Panc1 (cell line): ENCODE measurements around the gene TENM3. TPM values are rescaled to one million over a fixed set of nuclear protein-coding genes. Genes with fewer than 3 reads are reported as not detected.

ENCODE experiments used
- ATAC-seq: fragments of 200-7000 bp; cut with Tn5 transposase; 2 replicates; pipeline ENCODE4 v1.9.1; 2020; ENCODE audit warnings: mild to moderate bottlenecking, moderate library complexity
- BruUV-seq: library from RNA; stranded (reverse); fragments of 400-500 nt; replicated peaks from 2 replicates; lab custom pipeline; 2021; lab: Mats Ljungman, UMichigan
- CTCF ChIA-PET: fragments of 300-600 bp; sonication (Branson Sonifier 250); formaldehyde crosslinking; loops from one replicate; lab custom pipeline; 2022; ENCODE audit warnings: antibody characterized with exemption; lab: Charles Lee
- POLR2A ChIA-PET: fragments of 300-600 bp; sonication (Branson Sonifier 250); formaldehyde crosslinking; loops from one replicate; lab custom pipeline; 2022; ENCODE audit warnings: antibody characterized with exemption; lab: Charles Lee
- DNase-seq: peaks from one replicate; pipeline ENCODE4 v3.0.0-alpha.2; 2010; ENCODE audit warnings: low read depth, low spot score
- H3K27ac ChIP-seq: 2 replicates; pipeline ENCODE4 v1.5.1; 2011; ENCODE audit warnings: mild to moderate bottlenecking, low read length, inconsistent platforms
- H3K27me3 ChIP-seq: fragments of 200-500 bp; sonication (Bioruptor generic); 2 replicates; pipeline ENCODE4 v1.6.0; 2014; ENCODE audit warnings: low read length, inconsistent platforms; ENCODE audit not compliant: control insufficient read depth, insufficient read depth
- H3K36me3 ChIP-seq: fragments of 200-500 bp; sonication (Bioruptor generic); 2 replicates; pipeline ENCODE4 v1.5.1; 2014; ENCODE audit warnings: inconsistent platforms, mild to moderate bottlenecking, low read length, moderate library complexity; ENCODE audit not compliant: control insufficient read depth, insufficient read depth
- H3K4me1 ChIP-seq: 2 replicates; pipeline ENCODE4 v1.5.1; 2011; ENCODE audit warnings: inconsistent platforms, mild to moderate bottlenecking, low read length, moderate library complexity; ENCODE audit not compliant: control insufficient read depth, insufficient read depth
- H3K4me3 ChIP-seq, 2 experiments: 2 replicates each; pipeline ENCODE4 v1.5.1; 2011 to 2012; ENCODE audit warnings: low read depth in 2 of 2, low read length in 2 of 2, mild to moderate bottlenecking in 2 of 2, inconsistent platforms in 1 of 2, moderate library complexity in 1 of 2
- H3K9me3 ChIP-seq: fragments of 200-500 bp; sonication (Bioruptor generic); 2 replicates; pipeline ENCODE4 v1.5.1; 2014; ENCODE audit warnings: low read depth, mild to moderate bottlenecking, inconsistent platforms, low read length, moderate library complexity; ENCODE audit not compliant: control insufficient read depth, insufficient read depth
- CTCF ChIP-seq: fragments of 450-650 bp; IDR thresholded peaks from 2 replicates; pipeline ENCODE4 v1.5.1; 2017; ENCODE audit warnings: mild to moderate bottlenecking
- POLR2AphosphoS5 ChIP-seq: IDR thresholded peaks from 2 replicates; pipeline ENCODE4 v1.6.1; 2012; ENCODE audit warnings: mild to moderate bottlenecking, low read depth, low read length, moderate library complexity
- REST ChIP-seq, 2 experiments: IDR thresholded peaks; 2 replicates each; pipeline ENCODE4 v1.6.1; 2011 to 2012; ENCODE audit warnings: low read depth in 2 of 2, control low read depth in 1 of 2, low read length in 1 of 2, mild to moderate bottlenecking in 1 of 2, moderate library complexity in 1 of 2; ENCODE audit not compliant: insufficient read depth in 1 of 2
- SIN3A ChIP-seq: IDR thresholded peaks from 2 replicates; pipeline ENCODE4 v1.6.1; 2012; ENCODE audit warnings: low read depth, mild to moderate bottlenecking, low read length, moderate library complexity, borderline replicate concordance; ENCODE audit not compliant: insufficient read depth
- TCF7L2 ChIP-seq: IDR thresholded peaks from 2 replicates; pipeline ENCODE4 v1.6.1; 2011; ENCODE audit warnings: mild to moderate bottlenecking, low read depth, low read length, inconsistent platforms
- in situ Hi-C: cut with HindIII; loops from 2 replicates; pipeline ENCODE4 v1.10.0; 2016; ENCODE audit warnings: low sequenced_read_pairs, low pct_unique_long_range_greater_than_20kb
- intact Hi-C: fragments of 100-400 bp; cut with micrococcal nuclease; formaldehyde crosslinking; loops from one replicate; pipeline ENCODE4 v1.10.0; 2022; ENCODE audit not compliant: unreplicated experiment
- total RNA-seq: library from RNA; stranded (reverse); gene quantifications from one replicate; pipeline ENCODE4 v1.2.1, GENCODE V29; 2021; ENCODE audit not compliant: unreplicated experiment

The TENM3 gene
- total RNA-seq, 1 experiment from 2014 or later = 0.95 TPM

- H3K27ac ChIP-seq = no peak overlapping the region
- no peaks in the 10 kb centered on the region for H3K9me3 ChIP-seq
- no peak overlapping the region for H3K4me3 ChIP-seq
- POLR2A ChIA-PET = no interaction called here
- no peak for DNase-seq
- TF ChIP-seq SIN3A = no peak
- no peak for TF ChIP-seq TCF7L2
- TF ChIP-seq POLR2AphosphoS5 = no peak
- no peak for TF ChIP-seq CTCF
- no peak for TF ChIP-seq REST (IDR thresholded peaks at IDR 0.05; ENCODE audit: insufficient read depth in 1 of 2, low read depth in 2 of 2, low read length in 1 of 2)
- H3K4me1 ChIP-seq = no peaks in the 10 kb centered on the region
- no peaks in the 10 kb centered on the region for H3K36me3 ChIP-seq
- CTCF ChIA-PET = no interaction called here
- H3K27me3 ChIP-seq = no peaks in the 10 kb centered on the region
- in situ Hi-C loops = no loop called here
- no TSS peak for BruUV-seq
- intact Hi-C loops = no loop called here
- no peak for ATAC-seq
Measured at GRCh38 chr4:182704948-182705347, 461.7 kb downstream of the TENM3 start.

GRCh38 chr4:182705389-182705788 lies 462.2 kb downstream of the TENM3 start:
- in situ Hi-C loops (no loop called here), intact Hi-C loops (no loop called here)
- Histone ChIP-seq H3K9me3 (no peaks in the 10 kb centered on the region), H3K4me1 (no peaks in the 10 kb centered on the region), H3K36me3 (no peaks in the 10 kb centered on the region), H3K4me3 (no peak overlapping the region), H3K27ac (no peak overlapping the region), H3K27me3 (no peaks in the 10 kb centered on the region)
- ChIA-PET POLR2A (interaction anchor here (0.6 kb wide), 1 partner anchor 148 kb away, joined by 3 read pairs; no protein-coding TSS in a partner anchor), CTCF (no interaction called here)
- no peak for TF ChIP-seq REST (IDR thresholded peaks at IDR 0.05; ENCODE audit: insufficient read depth in 1 of 2, low read depth in 2 of 2, low read length in 1 of 2)
- BruUV-seq = no TSS peak
- ATAC-seq = no peak
- DNase-seq = no peak
